ENCODE measurements around the gene LINGO3. TPM values are rescaled to one million over a fixed set of nuclear protein-coding genes. Genes with fewer than 3 reads are reported as not detected.

Gene LINGO3
- total and polyA plus RNA-seq, 5 experiments from 2014 or later: 1.1 to 9.2 (median 2.7) TPM

GRCh38 chr19:2309734-2310362 lies 1.9 kb upstream of the LINGO3 start:
- Mint-ChIP-seq H3K27ac (peak overlapping the region in 1 of 10 donors; percentile 55), H3K27me3 (peaks cover 11 to 68% (median 29%) of the 10 kb centered on the region in 5 donors), H3K4me3 (peak overlapping the region in 1 of 10 donors; percentile 41), H3K4me1 (peaks cover 4 to 16% (median 11%) of the 10 kb centered on the region in 4 donors), H3K9me3 (peaks cover under 1 to 13% (median 4%) of the 10 kb centered on the region in 9 donors), H3K36me3 (peaks cover 3 to 7% (median 4%) of the 10 kb centered on the region in 3 donors)
- no peak for DNase-seq
- POLR2A ChIA-PET: interaction anchor here (0.7 to 2.8 kb wide), 2 partner anchors 11 to 29 kb away, joined by 5 to 20 read pairs; no protein-coding TSS in a partner anchor
- ATAC-seq: no peak

- Mint-ChIP-seq H3K36me3 (peaks cover 0 to 5% (median 2%) of the 10 kb centered on the region in 3 donors), H3K27me3 (peaks cover 11 to 73% (median 25%) of the 10 kb centered on the region in 5 donors)
- POLR2A ChIA-PET: interaction anchor here (1.1 to 2.8 kb wide), 5 partner anchors 9 to 37 kb away, joined by 3 to 20 read pairs (median 4); no protein-coding TSS in a partner anchor
These were observed 389 bp downstream of the LINGO3 start for GRCh38 chr19:2307518-2308012.

GRCh38 chr19:2306971-2307370 lies 983 bp downstream of the LINGO3 start:
- POLR2A ChIA-PET: interaction anchor here (0.5 to 1.3 kb wide), 3 partner anchors 13 to 88 kb away, joined by 3 to 4 read pairs (median 3); no protein-coding TSS in a partner anchor
- H3K36me3 Mint-ChIP-seq: peaks cover 0 to 5% (median 2%) of the 10 kb centered on the region in 3 donors
- peak overlapping the region in 4 of 10 donors; percentile 32 to 68 (median 46) for H3K4me3 Mint-ChIP-seq
- peaks cover 8 to 27% (median 20%) of the 10 kb centered on the region in 4 donors for H3K4me1 Mint-ChIP-seq
- ATAC-seq (no peak), DNase-seq (no peak)
- peak overlapping the region in 1 of 10 donors; percentile 25 for H3K27ac Mint-ChIP-seq
- peaks cover 11 to 69% (median 25%) of the 10 kb centered on the region in 5 donors for H3K27me3 Mint-ChIP-seq
- no peaks in the 10 kb centered on the region for H3K9me3 Mint-ChIP-seq

More at GRCh38 chr19:2307518-2308012, 389 bp downstream of the LINGO3 start:
- DNase-seq: no peak
- Mint-ChIP-seq H3K9me3 (no peaks in the 10 kb centered on the region), H3K4me3 (peak overlapping the region in 4 of 10 donors; percentile 18 to 28 (median 22)), H3K27ac (no peak overlapping the region), H3K4me1 (peaks cover 8 to 24% (median 19%) of the 10 kb centered on the region in 4 donors)
- ATAC-seq: no peak

DNA sequence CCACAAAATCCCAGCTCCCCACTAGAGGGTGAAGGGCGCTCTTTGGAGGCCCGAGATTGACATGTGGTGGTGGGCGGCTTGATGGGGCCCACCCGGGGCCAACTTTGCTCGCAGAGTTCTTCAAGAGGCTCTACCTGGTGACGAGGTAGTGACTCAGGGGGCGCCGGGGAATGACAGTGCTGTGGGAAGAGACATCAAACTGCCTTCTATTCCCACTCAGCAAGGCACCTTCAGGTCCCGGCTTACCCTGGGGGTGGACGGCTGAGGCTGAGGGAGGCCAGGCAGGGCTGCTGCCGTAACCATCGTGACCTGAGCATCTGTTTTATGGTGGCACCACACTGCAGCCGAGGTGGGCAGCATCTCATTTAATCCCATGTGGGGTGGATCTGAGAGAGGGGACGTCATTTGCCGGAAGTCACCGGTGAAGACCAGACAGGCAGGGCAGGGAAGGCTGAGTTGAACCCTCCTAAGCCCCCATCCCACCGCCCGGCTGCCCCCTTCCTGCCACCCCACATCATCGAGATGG lies 1.6 kb downstream of the LINGO3 start:
- Mint-ChIP-seq H3K4me3 (peak overlapping the region in 3 of 10 donors; percentile 7 to 32 (median 24)), H3K9me3 (no peaks in the 10 kb centered on the region), H3K36me3 (peaks cover 0 to 5% (median 2%) of the 10 kb centered on the region in 3 donors), H3K27me3 (peaks cover 11 to 69% (median 25%) of the 10 kb centered on the region in 5 donors), H3K4me1 (peaks cover 8 to 28% (median 20%) of the 10 kb centered on the region in 4 donors), H3K27ac (no peak overlapping the region)
- no peak for DNase-seq
- POLR2A ChIA-PET: interaction anchor here (0.5 to 1.5 kb wide), 6 partner anchors 12 to 88 kb away, joined by 3 to 6 read pairs (median 3); no protein-coding TSS in a partner anchor
- no peak for ATAC-seq

DNA sequence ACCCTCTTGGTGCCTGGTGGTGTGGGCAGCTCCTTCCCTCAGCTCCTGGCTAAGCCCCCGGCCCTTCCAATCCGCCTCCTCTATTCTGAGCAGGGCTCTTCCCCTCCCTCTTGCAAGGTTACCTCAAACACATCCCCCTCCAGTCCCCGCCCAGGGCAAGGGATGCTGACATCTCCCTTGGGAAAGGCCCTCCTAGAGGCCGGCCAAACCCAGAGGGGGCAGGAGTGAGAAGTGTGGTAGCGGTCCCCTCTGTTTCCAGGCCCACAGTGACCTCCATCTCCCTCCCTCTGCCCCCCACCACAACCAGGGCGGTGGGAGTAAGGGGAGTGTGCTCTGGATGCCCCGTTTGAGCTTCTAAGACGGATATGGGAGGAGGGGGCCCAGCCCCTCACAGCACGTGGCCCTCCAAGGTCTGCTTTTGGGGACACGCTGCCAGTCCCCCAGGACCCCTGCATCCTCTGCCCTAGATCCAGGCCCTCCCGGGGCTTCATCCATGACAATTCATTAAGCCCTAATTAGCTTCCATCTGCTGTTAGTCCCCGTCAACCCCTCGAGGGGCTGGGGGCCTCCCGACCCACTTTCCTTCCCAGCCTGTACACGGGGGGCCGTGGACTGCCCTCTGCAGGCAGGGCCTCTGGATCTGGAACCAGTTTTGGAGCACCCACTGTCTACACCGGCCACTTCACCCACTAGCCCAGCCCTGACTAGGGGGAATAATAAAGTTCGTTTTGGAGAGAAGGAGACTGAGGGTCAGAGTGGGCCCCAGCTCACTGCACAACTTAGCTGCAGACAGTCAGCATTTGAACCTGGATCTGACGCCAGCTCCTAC lies 2.3 kb downstream of the LINGO3 start:
- Mint-ChIP-seq H3K27ac (no peak overlapping the region), H3K36me3 (peaks cover 0 to 5% (median 2%) of the 10 kb centered on the region in 3 donors), H3K4me3 (peak overlapping the region in 4 of 10 donors; percentile 7 to 41 (median 22)), H3K27me3 (peaks cover 11 to 66% (median 25%) of the 10 kb centered on the region in 5 donors), H3K4me1 (peaks cover 8 to 33% (median 20%) of the 10 kb centered on the region in 4 donors), H3K9me3 (no peaks in the 10 kb centered on the region)
- DNase-seq (no peak), ATAC-seq (no peak)
- POLR2A ChIA-PET: interaction anchor here (0.6 to 1.5 kb wide), 4 partner anchors 12 to 31 kb away, joined by 3 to 6 read pairs (median 4); no protein-coding TSS in a partner anchor

DNA sequence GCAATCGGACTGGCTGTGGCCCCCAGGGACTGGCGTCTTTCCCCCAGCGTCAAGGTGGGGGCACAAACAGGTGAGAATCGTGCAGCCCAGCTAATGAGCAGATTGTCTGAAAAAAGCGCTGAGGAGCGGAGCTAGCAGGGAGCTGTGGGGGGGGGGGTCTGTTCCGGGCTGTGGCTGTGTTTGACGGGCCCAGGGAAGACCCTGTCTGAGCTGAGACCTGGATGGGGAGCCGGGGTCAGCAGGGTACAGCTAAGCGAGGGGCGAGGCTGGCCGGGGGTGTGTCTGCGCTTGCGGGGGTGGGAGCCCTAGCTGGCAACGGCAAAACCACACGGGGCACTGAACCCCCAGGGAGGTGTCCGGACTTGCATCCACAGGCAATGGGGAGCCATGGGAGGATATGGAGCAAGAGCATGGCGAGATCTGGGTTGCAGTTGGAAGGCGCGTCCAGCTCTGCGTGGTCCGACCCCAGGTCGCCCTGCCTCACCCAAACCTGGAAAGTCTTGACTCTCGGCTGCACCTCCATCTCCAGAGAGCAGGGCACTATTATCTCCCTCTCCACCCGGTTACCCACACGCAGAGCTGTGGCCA lies 4.6 kb downstream of the LINGO3 start:
- peaks cover 5 to 30% (median 12%) of the 10 kb centered on the region in 4 donors for H3K4me1 Mint-ChIP-seq
- peak overlapping the region; percentile 37 to 86 (median 77) for H3K4me3 Mint-ChIP-seq
- peaks cover 8 to 43% (median 19%) of the 10 kb centered on the region in 5 donors for H3K27me3 Mint-ChIP-seq
- DNase-seq: no peak
- peak; percentile 24 for ATAC-seq
- POLR2A ChIA-PET: interaction anchor here (0.6 to 2.6 kb wide), 6 partner anchors 9 to 45 kb away, joined by 3 to 24 read pairs (median 4); no protein-coding TSS in a partner anchor
- no peaks in the 10 kb centered on the region for H3K36me3 Mint-ChIP-seq
- no peaks in the 10 kb centered on the region for H3K9me3 Mint-ChIP-seq
- peak overlapping the region in 4 of 10 donors; percentile 35 to 72 (median 46) for H3K27ac Mint-ChIP-seq

- peaks cover 5 to 29% (median 11%) of the 10 kb centered on the region in 4 donors for H3K4me1 Mint-ChIP-seq
- H3K36me3 Mint-ChIP-seq: no peaks in the 10 kb centered on the region
- peak overlapping the region; percentile 37 to 86 (median 77) for H3K4me3 Mint-ChIP-seq
- ATAC-seq (peak; percentile 77 to 81), DNase-seq (no peak)
- H3K27ac Mint-ChIP-seq: peak overlapping the region in 5 of 10 donors; percentile 20 to 72 (median 35)
- POLR2A ChIA-PET: interaction anchor here (0.6 to 2.6 kb wide), 10 partner anchors 9 to 90 kb away, joined by 3 to 24 read pairs (median 4); no protein-coding TSS in a partner anchor
- H3K27me3 Mint-ChIP-seq: peaks cover 7 to 41% (median 19%) of the 10 kb centered on the region in 5 donors
- H3K9me3 Mint-ChIP-seq: no peaks in the 10 kb centered on the region
These were observed 5.4 kb downstream of the LINGO3 start for GRCh38 chr19:2302319-2303210.

GRCh38 chr19:2300533-2300932 lies 7.4 kb downstream of the LINGO3 start:
- Mint-ChIP-seq H3K27me3 (peaks cover 4 to 23% (median 12%) of the 10 kb centered on the region in 5 donors), H3K9me3 (no peaks in the 10 kb centered on the region), H3K4me1 (peaks cover 5 to 26% (median 10%) of the 10 kb centered on the region in 4 donors), H3K4me3 (no peak overlapping the region), H3K27ac (peak overlapping the region in 2 of 10 donors; percentile 19 to 49), H3K36me3 (no peaks in the 10 kb centered on the region)
- POLR2A ChIA-PET: interaction anchor here (0.7 to 1.2 kb wide), 3 partner anchors 11 to 505 kb away, joined by 3 read pairs; no protein-coding TSS in a partner anchor
- DNase-seq (no peak), ATAC-seq (no peak)

GRCh38 chr19:2296141-2296540 lies 11.8 kb downstream of the LINGO3 start:
- Mint-ChIP-seq H3K9me3 (no peaks in the 10 kb centered on the region), H3K4me3 (no peak overlapping the region), H3K27ac (peak overlapping the region in 1 of 10 donors; percentile 71), H3K27me3 (no peaks in the 10 kb centered on the region), H3K4me1 (peaks cover 9 to 31% (median 13%) of the 10 kb centered on the region in 4 donors), H3K36me3 (peaks cover 0 to 22% (median 0%) of the 10 kb centered on the region in 3 donors)
- POLR2A ChIA-PET: interaction anchor here (0.6 to 2.7 kb wide), 4 partner anchors 11 to 885 kb away, joined by 3 to 9 read pairs (median 4); no protein-coding TSS in a partner anchor
- ATAC-seq (no peak), DNase-seq (no peak)

- DNase-seq (no peak), ATAC-seq (no peak)
- POLR2A ChIA-PET: interaction anchor here (0.6 to 2.7 kb wide), 9 partner anchors 9 to 140 kb away, joined by 3 to 9 read pairs (median 4); no protein-coding TSS in a partner anchor
- Mint-ChIP-seq H3K4me1 (peaks cover 10 to 28% (median 16%) of the 10 kb centered on the region in 4 donors), H3K4me3 (peak overlapping the region in 3 of 10 donors; percentile 8 to 20 (median 15)), H3K27ac (peak overlapping the region in 4 of 10 donors; percentile 8 to 85 (median 71)), H3K27me3 (no peaks in the 10 kb centered on the region), H3K36me3 (peaks cover 0 to 24% (median 0%) of the 10 kb centered on the region in 3 donors), H3K9me3 (no peaks in the 10 kb centered on the region)
These were observed 13.1 kb downstream of the LINGO3 start for GRCh38 chr19:2294687-2295335.
